MM.1S (cell line): ENCODE measurements around the gene ARHGAP4.

ENCODE experiments used
- DNase-seq: peaks from one replicate; pipeline ENCODE4 v3.0.0-alpha.2; 2015
- H2AFZ ChIP-seq: fragments of 300-600 bp; sonication (generic); 2 replicates; pipeline ENCODE4 v1.6.0; 2016; ENCODE audit warnings: antibody characterized with exemption, low read length
- H3F3A ChIP-seq: fragments of 300-600 bp; sonication (generic); 2 replicates; pipeline ENCODE4 v1.6.1; 2016; ENCODE audit warnings: mild to moderate bottlenecking, antibody characterized with exemption, low read length, moderate library complexity, mixed read lengths; ENCODE audit not compliant: insufficient read depth
- H3K27ac ChIP-seq: fragments of 300-600 bp; sonication (generic); 2 replicates; pipeline ENCODE4 v1.5.1; 2016; ENCODE audit warnings: mild to moderate bottlenecking, low read length
- H3K27me3 ChIP-seq: fragments of 300-600 bp; sonication (generic); replicated peaks from 2 replicates; pipeline ENCODE4 v1.6.0; 2016; ENCODE audit warnings: low read length; ENCODE audit not compliant: insufficient read depth
- H3K36me3 ChIP-seq: fragments of 300-600 bp; sonication (generic); replicated peaks from 2 replicates; pipeline ENCODE4 v1.6.1; 2016; ENCODE audit warnings: mild to moderate bottlenecking, low read length, mixed read lengths; ENCODE audit not compliant: insufficient read depth
- H3K4me1 ChIP-seq: fragments of 300-600 bp; sonication (generic); 2 replicates; pipeline ENCODE4 v1.6.1; 2016; ENCODE audit warnings: low read length, mixed read lengths
- H3K4me2 ChIP-seq: fragments of 300-600 bp; sonication (generic); 2 replicates; pipeline ENCODE4 v1.6.0; 2016; ENCODE audit warnings: low read depth, low read length
- H3K4me3 ChIP-seq: fragments of 300-600 bp; sonication (generic); 2 replicates; pipeline ENCODE4 v1.5.1; 2016; ENCODE audit warnings: low read length, mixed read lengths
- H3K79me2 ChIP-seq: fragments of 300-600 bp; sonication (generic); 2 replicates; pipeline ENCODE4 v1.6.1; 2016; ENCODE audit warnings: mixed run types, low read length, mixed read lengths
- H3K9ac ChIP-seq: fragments of 300-600 bp; sonication (generic); 2 replicates; pipeline ENCODE4 v1.6.1; 2016; ENCODE audit warnings: low read length, mixed read lengths
- H3K9me2 ChIP-seq: fragments of 300-600 bp; sonication (generic); replicated peaks from 2 replicates; pipeline ENCODE4 v1.6.1; 2016; ENCODE audit warnings: mild to moderate bottlenecking, low read length, mixed read lengths; ENCODE audit not compliant: insufficient read depth
- H3K9me3 ChIP-seq: fragments of 300-600 bp; sonication (generic); replicated peaks from 2 replicates; pipeline ENCODE4 v1.6.1; 2016; ENCODE audit warnings: mild to moderate bottlenecking, low read length, mixed read lengths; ENCODE audit not compliant: insufficient read depth
- H4K20me1 ChIP-seq: fragments of 300-600 bp; sonication (generic); 2 replicates; pipeline ENCODE4 v1.6.1; 2016; ENCODE audit warnings: mild to moderate bottlenecking, low read length, moderate library complexity, mixed read lengths; ENCODE audit not compliant: insufficient read depth
- CTCF ChIP-seq: fragments of 300-600 bp; sonication (generic); IDR thresholded peaks from 2 replicates; pipeline ENCODE4 v1.5.1; 2016; ENCODE audit warnings: antibody characterized with exemption, low read length, mixed read lengths
- EZH2 ChIP-seq: fragments of 300-600 bp; sonication (generic); optimal IDR thresholded peaks from 2 replicates; pipeline ENCODE3; 2017; ENCODE audit warnings: low read depth, mild to moderate bottlenecking, antibody characterized with exemption, low read length, mixed read lengths
- EZH2phosphoT487 ChIP-seq: fragments of 300-600 bp; sonication (generic); IDR thresholded peaks from 2 replicates; pipeline ENCODE4 v1.6.1; 2018; ENCODE audit warnings: antibody characterized with exemption, low read length

The ARHGAP4 gene

GRCh38 chrX:153913701-153914100, 12.4 kb downstream of the ARHGAP4 start:
- Histone ChIP-seq H3K4me3 (no peak overlapping the region), H3K9ac (no peak overlapping the region), H3K36me3 (no peaks in the 10 kb centered on the region), H3K27me3 (no peaks in the 10 kb centered on the region), H3K9me2 (no peaks in the 10 kb centered on the region), H3K9me3 (no peaks in the 10 kb centered on the region), H3F3A (no peaks in the 10 kb centered on the region), H4K20me1 (no peaks in the 10 kb centered on the region), H3K4me2 (no peak overlapping the region), H3K79me2 (no peaks in the 10 kb centered on the region), H3K27ac (no peak overlapping the region), H3K4me1 (no peaks in the 10 kb centered on the region), H2AFZ (no peak overlapping the region)
- DNase-seq: no peak
- no peak for TF ChIP-seq EZH2phosphoT487
- TF ChIP-seq EZH2: no peak
- TF ChIP-seq CTCF: no peak

GRCh38 chrX:153913211-153913610, 12.9 kb downstream of the ARHGAP4 start:
- Histone ChIP-seq H3K4me2 (no peak overlapping the region), H3K9ac (no peak overlapping the region), H3K27me3 (no peaks in the 10 kb centered on the region), H3K9me3 (no peaks in the 10 kb centered on the region), H3K79me2 (no peaks in the 10 kb centered on the region), H3K4me1 (no peaks in the 10 kb centered on the region), H2AFZ (no peak overlapping the region), H3K27ac (no peak overlapping the region), H4K20me1 (no peaks in the 10 kb centered on the region), H3K4me3 (no peak overlapping the region), H3K36me3 (no peaks in the 10 kb centered on the region), H3F3A (no peaks in the 10 kb centered on the region), H3K9me2 (no peaks in the 10 kb centered on the region)
- no peak for DNase-seq
- TF ChIP-seq CTCF (no peak), EZH2 (no peak), EZH2phosphoT487 (no peak)

GRCh38 chrX:153911798-153912197, 14.3 kb downstream of the ARHGAP4 start:
- no peaks in the 10 kb centered on the region for H3K4me1 ChIP-seq
- H3K27me3 ChIP-seq: no peaks in the 10 kb centered on the region
- H3K9me2 ChIP-seq: no peaks in the 10 kb centered on the region
- H3F3A ChIP-seq: no peaks in the 10 kb centered on the region
- H2AFZ ChIP-seq: no peak overlapping the region
- H4K20me1 ChIP-seq: no peaks in the 10 kb centered on the region
- no peak overlapping the region for H3K9ac ChIP-seq
- H3K4me3 ChIP-seq: no peak overlapping the region
- H3K36me3 ChIP-seq: no peaks in the 10 kb centered on the region
- no peak overlapping the region for H3K27ac ChIP-seq
- no peaks in the 10 kb centered on the region for H3K9me3 ChIP-seq
- no peak for DNase-seq
- no peak for TF ChIP-seq EZH2
- TF ChIP-seq EZH2phosphoT487: no peak
- no peak for TF ChIP-seq CTCF
- H3K4me2 ChIP-seq: no peak overlapping the region
- H3K79me2 ChIP-seq: no peaks in the 10 kb centered on the region
